Mesenchymal stem cell (in vitro differentiated cells and primary cell): ENCODE data around the gene COL4A2.

Source experiments
- DNase-seq: peaks from one replicate; pipeline ENCODE4 v3.0.0-alpha.2; 2013
- H2AFZ ChIP-seq: one replicate; pipeline ENCODE4 v1.6.1; 2013; ENCODE audit warnings: low read depth, mild to moderate bottlenecking, control low read depth, inconsistent platforms, low read length, moderate library complexity
- H2AK5ac ChIP-seq: 2 replicates; pipeline ENCODE4 v1.6.1; 2013; ENCODE audit warnings: low read length, moderate library complexity, mild to moderate bottlenecking, inconsistent platforms; ENCODE audit not compliant: severe bottlenecking
- H2BK120ac ChIP-seq: one replicate; pipeline ENCODE4 v1.6.1; 2013; ENCODE audit warnings: low read depth, mild to moderate bottlenecking, inconsistent platforms, low read length, moderate library complexity
- H2BK12ac ChIP-seq, 2 experiments: one replicate each; pipeline ENCODE4 v1.6.1; 2013; ENCODE audit warnings: inconsistent platforms in 2 of 2, low read length in 2 of 2, mild to moderate bottlenecking in 2 of 2, moderate library complexity in 2 of 2, control low read depth in 1 of 2
- H2BK15ac ChIP-seq: one replicate; pipeline ENCODE4 v1.6.1; 2013; ENCODE audit warnings: mild to moderate bottlenecking, low read depth, inconsistent platforms; ENCODE audit not compliant: poor library complexity, severe bottlenecking
- H2BK5ac ChIP-seq: 2 replicates; pipeline ENCODE4 v1.6.1; 2013; ENCODE audit warnings: low read depth, mild to moderate bottlenecking, low read length, control low read depth, inconsistent platforms; ENCODE audit not compliant: poor library complexity, severe bottlenecking
- H3K14ac ChIP-seq, 2 experiments: one replicate each; pipeline ENCODE4 v1.6.1; 2013; ENCODE audit warnings: inconsistent platforms in 2 of 2, low read length in 2 of 2, control low read depth in 1 of 2, mild to moderate bottlenecking in 1 of 2, moderate library complexity in 1 of 2
- H3K18ac ChIP-seq, 2 experiments: one replicate each; pipeline ENCODE4 v1.6.1; 2013; ENCODE audit warnings: inconsistent platforms in 2 of 2, low read length in 2 of 2, control low read depth in 1 of 2, low read depth in 1 of 2, mild to moderate bottlenecking in 1 of 2
- H3K23ac ChIP-seq, 2 experiments: one replicate each; pipeline ENCODE4 v1.6.1; 2013; ENCODE audit warnings: inconsistent platforms in 2 of 2, low read length in 2 of 2, mild to moderate bottlenecking in 2 of 2, moderate library complexity in 2 of 2, control low read depth in 1 of 2
- H3K27ac ChIP-seq: 2 replicates; pipeline ENCODE4 v1.5.1; 2013; ENCODE audit warnings: mild to moderate bottlenecking, moderate library complexity, low read length, control low read depth, inconsistent platforms; ENCODE audit not compliant: poor library complexity, severe bottlenecking
- H3K27me3 ChIP-seq, 2 experiments: 2 replicates each; pipeline versions ENCODE4 v1.6.1 to v1.7.0; 2013; ENCODE audit warnings: low read length in 2 of 2, mild to moderate bottlenecking in 2 of 2, moderate library complexity in 2 of 2, control low read depth in 1 of 2, inconsistent platforms in 1 of 2; ENCODE audit not compliant: control insufficient read depth in 1 of 2, insufficient read depth in 1 of 2
- H3K36me3 ChIP-seq, 2 experiments: 2 replicates each; pipeline versions ENCODE4 v1.6.1 to v1.7.0; 2013; ENCODE audit warnings: low read length in 2 of 2, control low read depth in 1 of 2, inconsistent platforms in 1 of 2, low read depth in 1 of 2, mild to moderate bottlenecking in 1 of 2; ENCODE audit not compliant: insufficient read depth in 2 of 2, control insufficient read depth in 1 of 2
- H3K4ac ChIP-seq, 2 experiments: one replicate each; pipeline ENCODE4 v1.6.1; 2013; ENCODE audit warnings: inconsistent platforms in 2 of 2, low read length in 2 of 2, mild to moderate bottlenecking in 2 of 2, moderate library complexity in 2 of 2, control low read depth in 1 of 2, low read depth in 1 of 2
- H3K4me1 ChIP-seq: 2 replicates; pipeline ENCODE4 v1.6.1; 2013; ENCODE audit warnings: low read depth, low read length, control low read depth; ENCODE audit not compliant: control insufficient read depth, insufficient read depth
- H3K4me2 ChIP-seq: 2 replicates; pipeline ENCODE4 v1.6.1; 2013; ENCODE audit warnings: low read length, mild to moderate bottlenecking, inconsistent platforms; ENCODE audit not compliant: poor library complexity, severe bottlenecking
- H3K4me3 ChIP-seq, 2 experiments: 2 replicates each; pipeline versions ENCODE4 v1.5.1 to v1.7.0; 2013; ENCODE audit warnings: low read length in 2 of 2, mild to moderate bottlenecking in 2 of 2, control low read depth in 1 of 2, low read depth in 1 of 2; ENCODE audit not compliant: insufficient read depth in 1 of 2
- H3K79me1 ChIP-seq: replicated peaks from 2 replicates; pipeline ENCODE4 v1.6.1; 2013; ENCODE audit warnings: mild to moderate bottlenecking, control low read depth, low read length, inconsistent platforms; ENCODE audit not compliant: poor library complexity, severe bottlenecking
- H3K9ac ChIP-seq: 2 replicates; pipeline ENCODE4 v1.7.0; 2013; ENCODE audit warnings: mild to moderate bottlenecking, low read length, moderate library complexity
- H3K9me3 ChIP-seq: 2 replicates; pipeline ENCODE4 v1.7.0; 2013; ENCODE audit warnings: mild to moderate bottlenecking, low read length; ENCODE audit not compliant: control insufficient read depth
- H4K8ac ChIP-seq: one replicate; pipeline ENCODE4 v1.6.1; 2013; ENCODE audit warnings: inconsistent platforms, mild to moderate bottlenecking, low read length, moderate library complexity
- H4K91ac ChIP-seq: one replicate; pipeline ENCODE4 v1.6.1; 2013; ENCODE audit warnings: mild to moderate bottlenecking, low read length, inconsistent platforms
- WGBS: methylation state at CpG from one replicate; pipeline ENCODE4 v1.1.7; 2013; ENCODE audit warnings: mixed read lengths; 5-methylcytosine and 5-hydroxymethylcytosine counted together

Gene COL4A2

DNA sequence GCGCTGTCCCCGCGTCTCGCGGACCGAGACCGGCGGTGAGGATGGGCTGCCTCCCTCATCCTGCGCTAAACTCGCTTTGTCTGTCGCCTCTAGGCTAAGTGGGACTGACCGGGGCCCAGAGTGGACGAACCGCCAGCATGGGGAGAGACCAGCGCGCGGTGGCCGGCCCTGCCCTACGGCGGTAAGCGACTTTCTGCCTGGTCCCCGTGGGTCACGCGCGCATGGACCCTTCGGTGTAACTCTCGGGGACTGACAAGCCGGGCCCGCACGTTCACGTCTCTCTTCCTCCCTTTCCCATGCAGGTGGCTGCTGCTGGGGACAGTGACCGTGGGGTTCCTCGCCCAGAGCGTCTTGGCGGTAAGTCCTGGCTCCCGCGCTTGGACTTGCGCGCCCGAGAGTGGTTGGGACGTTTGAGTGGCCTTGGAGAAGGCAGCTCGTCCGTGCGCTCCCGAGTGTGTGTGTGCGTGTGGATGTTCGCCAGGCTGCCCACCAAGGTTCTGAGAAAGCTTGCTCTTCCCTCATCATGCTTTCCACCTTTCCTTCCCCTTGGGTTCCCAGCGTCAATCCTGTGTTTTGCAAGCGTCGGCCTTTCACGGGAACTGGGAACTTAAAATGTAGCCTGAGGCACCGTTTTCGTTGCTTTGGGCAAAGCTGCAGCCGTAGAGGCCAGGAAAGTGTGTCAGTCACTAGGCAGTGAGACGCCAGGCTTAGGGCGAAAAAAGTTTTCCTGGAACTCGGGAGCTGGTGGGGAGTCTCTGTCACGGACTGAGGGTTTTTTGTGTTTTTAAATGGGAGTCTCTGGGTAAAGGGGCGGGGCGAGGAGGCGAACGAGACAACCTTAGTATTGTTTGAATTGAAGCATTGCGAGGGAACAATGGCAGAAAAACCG lies 927 bp downstream of the COL4A2 start:
- Histone ChIP-seq H2BK5ac (no peak overlapping the region), H3K4me1 (peaks cover 30% of the 10 kb centered on the region), H2AK5ac (no peak overlapping the region), H3K4ac (peak overlapping the region; percentile 77 to 94), H2BK12ac (peak overlapping the region; percentile 3 to 23), H3K79me1 (peaks cover 3% of the 10 kb centered on the region), H3K4me2 (peak overlapping the region; percentile 69), H3K14ac (peak overlapping the region in 1 of 2 experiments; percentile 99), H3K9me3 (no peaks in the 10 kb centered on the region), H3K4me3 (peak overlapping the region; percentile 75 to 94), H3K27me3 (no peaks in the 10 kb centered on the region), H3K18ac (peak overlapping the region; percentile 87 to 98), H3K23ac (peak overlapping the region in 1 of 2 experiments; percentile 98), H3K27ac (peak overlapping the region; percentile 59), H3K36me3 (peaks cover 9 to 32% of the 10 kb centered on the region in 2 experiments), H4K91ac (peak overlapping the region; percentile 85), H2AFZ (no peak overlapping the region), H2BK15ac (peak overlapping the region; percentile 66), H2BK120ac (peak overlapping the region; percentile 54), H3K9ac (peak overlapping the region; percentile 86), H4K8ac (peak overlapping the region; percentile 47)
- peak; percentile 57 for DNase-seq
- under 1% methylated on average over 62 of the region's 64 CpGs for WGBS

DNA sequence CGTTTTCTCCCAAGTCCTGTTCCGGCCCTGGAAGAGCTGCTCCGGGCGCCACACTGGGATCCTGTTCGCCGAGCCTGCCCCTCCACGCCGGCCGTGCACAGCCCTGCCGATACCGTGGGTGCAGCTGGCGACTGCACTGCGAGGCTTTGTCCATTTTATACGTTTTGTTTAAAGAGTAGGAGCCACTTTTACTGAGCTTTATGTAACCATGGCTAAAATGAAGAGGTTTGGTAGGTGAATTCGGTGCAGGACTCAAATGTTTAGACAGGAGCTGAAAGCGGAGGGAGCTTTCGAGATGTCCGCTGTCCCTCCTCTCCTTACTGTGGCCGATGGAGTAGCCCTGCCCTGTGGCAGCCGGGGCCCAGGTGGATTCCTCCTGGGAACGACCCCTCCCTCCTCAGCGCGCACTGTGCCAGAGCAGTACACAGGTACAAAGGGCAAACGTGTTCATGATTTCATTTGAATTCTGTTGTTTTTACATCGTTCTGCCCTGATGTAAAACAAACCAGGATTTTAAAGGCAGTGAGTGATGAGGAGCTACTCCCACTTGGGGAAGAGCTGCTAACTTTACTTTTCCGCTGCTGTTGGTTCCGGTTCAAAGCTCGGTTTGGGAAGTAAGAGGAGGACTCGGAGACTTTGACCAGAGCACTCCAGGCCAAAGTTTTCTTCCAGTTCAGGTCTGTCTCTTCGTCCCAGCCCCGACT lies 1.7 kb downstream of the COL4A2 start:
- Histone ChIP-seq H3K9me3 (no peaks in the 10 kb centered on the region), H2AK5ac (no peak overlapping the region), H4K8ac (no peak overlapping the region), H3K4me1 (peaks cover 24% of the 10 kb centered on the region), H3K36me3 (peaks cover 9 to 32% of the 10 kb centered on the region in 2 experiments), H2BK5ac (no peak overlapping the region), H2BK12ac (peak overlapping the region in 1 of 2 experiments; percentile 90), H3K4me2 (peak overlapping the region; percentile 69), H2BK15ac (no peak overlapping the region), H3K23ac (peak overlapping the region; percentile 45 to 91), H3K4me3 (peak overlapping the region; percentile 75 to 94), H3K79me1 (peaks cover 3% of the 10 kb centered on the region), H2AFZ (no peak overlapping the region), H3K4ac (peak overlapping the region in 1 of 2 experiments; percentile 85), H4K91ac (peak overlapping the region; percentile 76), H3K27ac (peak overlapping the region; percentile 59), H3K27me3 (no peaks in the 10 kb centered on the region), H3K14ac (peak overlapping the region in 1 of 2 experiments; percentile 68), H3K9ac (peak overlapping the region; percentile 86), H3K18ac (peak overlapping the region; percentile 54 to 90), H2BK120ac (no peak overlapping the region)
- 13% methylated on average over 31 of the region's 31 CpGs for WGBS
- no peak for DNase-seq

DNA sequence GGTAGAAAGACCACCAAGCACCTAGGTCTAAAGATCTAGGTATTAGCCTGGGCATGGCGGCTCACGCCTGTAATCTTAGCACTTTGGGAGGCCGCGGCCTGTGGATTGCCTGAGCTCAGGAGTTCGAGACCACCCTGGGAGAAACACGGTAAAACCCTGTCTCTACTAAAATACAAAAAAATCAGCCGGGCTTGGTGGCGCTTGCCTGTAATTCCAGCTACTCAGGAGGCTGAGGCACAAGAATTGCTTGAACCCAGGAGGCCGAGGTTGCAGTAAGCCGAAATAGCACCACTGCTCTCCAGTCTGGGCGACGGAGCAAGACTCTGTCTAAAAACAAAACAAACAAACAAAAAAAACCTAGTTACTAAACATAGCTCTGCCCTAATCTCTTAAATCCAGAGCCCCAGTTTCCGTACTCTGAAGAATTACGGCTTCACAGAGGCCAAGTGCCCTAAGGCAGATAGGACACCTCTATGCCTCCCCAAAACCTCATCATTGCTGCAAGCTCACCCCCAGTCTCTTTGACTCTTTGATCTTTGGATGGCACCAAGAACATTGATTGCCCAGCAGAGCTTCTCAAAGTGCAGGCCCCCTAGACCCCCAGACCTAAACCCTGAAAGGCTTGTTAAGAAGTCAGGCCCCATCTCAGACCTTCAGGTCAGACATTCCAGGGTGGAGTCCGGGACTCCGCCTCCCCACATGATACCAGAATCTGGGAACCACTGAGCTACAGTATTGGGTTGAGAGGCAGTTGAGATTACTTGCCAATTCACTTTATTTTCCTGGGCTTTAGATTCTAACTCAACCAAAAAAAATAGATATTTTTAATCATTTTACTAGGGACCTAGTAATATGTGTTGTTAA lies 2.8 kb downstream of the COL4A2 start:
- Histone ChIP-seq H2AFZ (no peak overlapping the region), H2BK12ac (no peak overlapping the region), H3K27ac (no peak overlapping the region), H3K18ac (peak overlapping the region in 1 of 2 experiments; percentile 34), H4K91ac (no peak overlapping the region), H3K9ac (peak overlapping the region; percentile 86), H3K23ac (peak overlapping the region in 1 of 2 experiments; percentile 79), H2BK15ac (no peak overlapping the region), H2AK5ac (no peak overlapping the region), H3K4ac (no peak overlapping the region), H4K8ac (no peak overlapping the region), H3K36me3 (peaks cover 9 to 40% of the 10 kb centered on the region in 2 experiments), H3K4me2 (peak overlapping the region; percentile 69), H3K9me3 (no peaks in the 10 kb centered on the region), H3K27me3 (no peaks in the 10 kb centered on the region), H3K4me1 (peaks cover 30% of the 10 kb centered on the region), H3K14ac (no peak overlapping the region), H3K79me1 (peaks cover 3% of the 10 kb centered on the region), H3K4me3 (peak overlapping the region in 1 of 2 experiments; percentile 9), H2BK120ac (peak overlapping the region; percentile 3), H2BK5ac (no peak overlapping the region)
- DNase-seq = no peak
- WGBS = 66% methylated on average over 16 of the region's 16 CpGs
